ENCODE data around the gene UBE2F. TPM values are rescaled to one million over a fixed set of nuclear protein-coding genes. Genes with fewer than 3 reads are reported as not detected.

UBE2F gene
- total RNA-seq, 1 donor from 2014 or later, result 56.8 TPM

GRCh38 chr2:238090887-238091286, 124.1 kb downstream of the UBE2F start:
- Mint-ChIP-seq H3K4me1 (no peaks in the 10 kb centered on the region), H3K9me3 (no peaks in the 10 kb centered on the region), H3K4me3 (no peak overlapping the region), H3K27me3 (ENCODE audit: low read depth) (no peaks in the 10 kb centered on the region), H3K36me3 (ENCODE audit: low read depth) (peaks cover 8% of the 10 kb centered on the region), H3K27ac (ENCODE audit: unreplicated experiment) (peak overlapping the region; percentile 3)
- TF ChIP-seq, protein P1, sequence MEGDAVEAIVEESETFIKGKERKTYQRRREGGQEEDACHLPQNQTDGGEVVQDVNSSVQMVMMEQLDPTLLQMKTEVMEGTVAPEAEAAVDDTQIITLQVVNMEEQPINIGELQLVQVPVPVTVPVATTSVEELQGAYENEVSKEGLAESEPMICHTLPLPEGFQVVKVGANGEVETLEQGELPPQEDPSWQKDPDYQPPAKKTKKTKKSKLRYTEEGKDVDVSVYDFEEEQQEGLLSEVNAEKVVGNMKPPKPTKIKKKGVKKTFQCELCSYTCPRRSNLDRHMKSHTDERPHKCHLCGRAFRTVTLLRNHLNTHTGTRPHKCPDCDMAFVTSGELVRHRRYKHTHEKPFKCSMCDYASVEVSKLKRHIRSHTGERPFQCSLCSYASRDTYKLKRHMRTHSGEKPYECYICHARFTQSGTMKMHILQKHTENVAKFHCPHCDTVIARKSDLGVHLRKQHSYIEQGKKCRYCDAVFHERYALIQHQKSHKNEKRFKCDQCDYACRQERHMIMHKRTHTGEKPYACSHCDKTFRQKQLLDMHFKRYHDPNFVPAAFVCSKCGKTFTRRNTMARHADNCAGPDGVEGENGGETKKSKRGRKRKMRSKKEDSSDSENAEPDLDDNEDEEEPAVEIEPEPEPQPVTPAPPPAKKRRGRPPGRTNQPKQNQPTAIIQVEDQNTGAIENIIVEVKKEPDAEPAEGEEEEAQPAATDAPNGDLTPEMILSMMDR (conservative IDR thresholded peaks at IDR 0.05), result no peak
- no peak for DNase-seq (ENCODE audit: low read depth, low spot score)

- TF ChIP-seq, protein P1 (conservative IDR thresholded peaks at IDR 0.05), result no peak
- no peaks in the 10 kb centered on the region for H3K9me3 Mint-ChIP-seq
- peaks cover 3% of the 10 kb centered on the region for H3K36me3 Mint-ChIP-seq (ENCODE audit: low read depth)
- DNase-seq (ENCODE audit: low read depth, low spot score), result no peak
- H3K4me1 Mint-ChIP-seq, result peaks cover 4% of the 10 kb centered on the region
- H3K27ac Mint-ChIP-seq (ENCODE audit: unreplicated experiment), result no peak overlapping the region
- H3K4me3 Mint-ChIP-seq, result no peak overlapping the region
- no peaks in the 10 kb centered on the region for H3K27me3 Mint-ChIP-seq (ENCODE audit: low read depth)
These were observed 124.7 kb downstream of the UBE2F start for GRCh38 chr2:238091436-238092060.

Other genes starting within 250 kb of the UBE2F start
- 0.42 and 0.50 TPM in 2 replicates for gene RBM44, start 168.2 kb upstream of the UBE2F start, total RNA-seq
- 0.58 and 0.91 TPM in 2 replicates for gene RAMP1, start 107.4 kb upstream of the UBE2F start, total RNA-seq
- gene SCLY, start 94.0 kb downstream of the UBE2F start, total RNA-seq, result 46.1 and 49.8 TPM in 2 replicates
- 0.16 and 0.40 TPM in 2 replicates for gene ESPNL, start 133.3 kb downstream of the UBE2F start, total RNA-seq
- gene KLHL30, start 171.7 kb downstream of the UBE2F start, total RNA-seq, result 0.23 and 0.25 TPM in 2 replicates
- 2.6 and 2.8 TPM in 2 replicates for gene ERFE, start 192.0 kb downstream of the UBE2F start, total RNA-seq
- 63.2 and 65.8 TPM in 2 replicates for gene ILKAP, start 236.7 kb downstream of the UBE2F start, total RNA-seq

Measured in neural crest cell (in vitro differentiated cells).